Fibroblast of peridontal ligament (primary cell): Measurements from ENCODE around the gene POLR3H.

Experiments used
- DNase-seq: peaks from one replicate; pipeline ENCODE4 v3.0.0-alpha.2; 2010; ENCODE audit errors: extremely low read depth

The POLR3H gene

DNA sequence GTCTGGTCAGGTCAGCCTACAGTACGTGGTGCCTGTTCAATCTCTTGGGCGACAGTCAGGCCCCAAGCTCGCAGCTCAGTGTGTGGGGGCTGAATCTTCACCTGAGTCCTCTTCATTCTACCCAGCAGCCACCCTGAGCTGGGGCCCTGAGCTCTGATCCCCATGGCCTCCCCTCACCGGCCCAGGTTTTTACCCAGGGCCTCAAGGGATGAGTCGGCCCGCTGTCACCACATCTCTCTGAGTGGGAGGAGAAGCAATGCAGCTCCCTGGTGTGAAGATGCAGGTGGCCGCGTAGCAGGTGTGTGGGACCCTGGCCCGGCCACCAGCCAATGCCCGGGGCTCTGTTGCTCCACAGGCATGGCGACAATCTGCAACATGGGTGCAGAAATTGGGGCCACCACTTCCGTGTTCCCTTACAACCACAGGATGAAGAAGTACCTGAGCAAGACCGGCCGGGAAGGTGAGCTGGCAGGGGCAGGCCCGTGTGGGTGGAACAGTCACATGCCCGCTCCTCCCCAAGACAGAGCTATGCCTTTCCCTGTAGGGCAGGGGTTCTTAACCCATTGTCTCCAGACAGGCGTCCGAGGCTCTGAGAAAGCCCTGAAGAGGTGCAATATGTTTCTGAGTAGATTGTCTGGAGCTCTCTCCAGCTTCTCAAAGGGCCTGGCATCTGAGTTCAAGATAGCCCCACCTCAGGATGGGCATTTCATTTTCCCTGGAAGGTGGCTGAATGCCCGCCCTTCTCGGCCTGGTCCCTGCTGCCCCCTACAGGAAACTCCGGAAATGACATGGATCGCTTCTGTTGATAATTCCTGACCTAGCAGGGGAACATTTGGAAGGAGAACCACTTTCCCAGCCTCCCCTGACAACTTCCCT, 26.9 kb downstream of the POLR3H start:
- peak; percentile 72 for DNase-seq

DNA sequence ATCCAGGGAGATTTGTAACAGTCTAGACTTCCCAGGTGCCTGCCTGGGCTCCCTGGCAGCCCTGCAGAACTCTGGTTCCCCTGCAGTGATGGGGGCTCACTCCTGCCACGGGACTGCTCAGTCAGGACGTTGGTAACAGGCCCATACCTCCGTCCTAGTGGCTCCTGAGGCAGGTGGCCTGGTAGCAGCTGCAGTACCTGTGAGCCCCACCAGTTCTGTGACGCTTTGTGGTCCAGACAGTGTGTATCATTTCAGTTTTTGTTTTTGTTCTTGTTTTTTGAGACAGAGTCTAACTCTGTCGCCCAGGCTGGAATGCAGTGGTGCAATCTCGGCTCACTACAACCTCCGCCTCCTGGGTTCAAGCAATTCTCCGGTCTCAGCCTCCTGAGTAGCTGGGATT, 27.8 kb downstream of the POLR3H start:
- no peak for DNase-seq

DNA sequence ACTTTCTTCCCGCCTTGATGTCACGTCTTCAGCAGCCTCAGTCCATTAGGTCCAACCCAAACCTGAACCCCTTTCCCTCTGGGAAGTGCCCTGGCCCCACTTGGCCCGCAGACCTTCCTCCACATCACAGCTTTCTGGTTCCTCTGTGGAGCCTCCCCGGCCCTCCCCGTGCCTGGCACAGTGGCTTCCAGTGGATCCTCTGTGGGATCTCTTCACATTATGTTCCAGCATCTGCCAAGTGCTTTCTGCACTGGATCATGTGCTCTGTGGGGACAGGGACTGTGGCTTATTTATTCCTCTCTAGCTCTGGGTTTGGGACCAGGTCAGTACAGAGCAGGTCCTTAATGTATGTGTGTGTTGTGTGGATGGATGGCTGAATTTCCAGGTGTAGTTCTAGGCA, 30.9 kb downstream of the POLR3H start:
- DNase-seq: no peak

DNA sequence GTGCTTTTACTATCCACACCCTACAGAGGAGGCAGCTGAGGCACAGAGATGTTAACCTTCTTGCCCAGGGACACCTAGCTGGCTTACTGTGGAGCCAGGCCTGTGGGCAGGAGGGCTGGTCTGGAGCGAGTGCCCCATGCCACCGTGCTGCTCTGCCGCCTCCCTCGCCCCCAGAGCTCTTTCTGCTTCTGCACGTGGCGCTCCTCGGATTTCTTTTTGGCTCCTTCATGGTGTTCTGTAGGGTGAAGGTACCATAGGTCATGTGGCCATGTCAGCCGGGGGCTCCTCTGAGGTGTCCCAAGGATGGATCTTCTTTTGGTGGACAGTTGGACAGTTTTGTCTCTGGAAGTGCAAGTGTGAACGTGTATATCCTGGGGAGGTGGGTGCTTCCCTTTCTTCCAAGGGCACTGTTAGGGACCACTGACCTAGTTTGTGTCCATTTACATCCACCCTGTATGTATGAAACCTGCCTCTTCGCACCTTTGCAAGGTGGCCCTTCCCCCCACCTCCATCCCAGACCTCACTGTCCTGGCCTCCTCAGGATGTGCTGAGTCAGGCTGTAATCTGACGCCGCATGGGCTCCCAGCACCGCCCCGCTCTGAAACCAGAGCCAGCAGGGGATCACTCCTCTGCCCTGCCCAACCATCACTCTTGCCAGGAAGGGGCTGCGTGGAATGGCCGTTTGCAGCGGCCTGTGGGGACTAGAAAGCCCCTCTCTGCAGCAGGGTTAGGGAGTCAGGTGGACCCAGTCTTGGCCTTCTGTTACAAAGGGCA, 31.7 kb downstream of the POLR3H start:
- DNase-seq: peak; percentile 41

DNA sequence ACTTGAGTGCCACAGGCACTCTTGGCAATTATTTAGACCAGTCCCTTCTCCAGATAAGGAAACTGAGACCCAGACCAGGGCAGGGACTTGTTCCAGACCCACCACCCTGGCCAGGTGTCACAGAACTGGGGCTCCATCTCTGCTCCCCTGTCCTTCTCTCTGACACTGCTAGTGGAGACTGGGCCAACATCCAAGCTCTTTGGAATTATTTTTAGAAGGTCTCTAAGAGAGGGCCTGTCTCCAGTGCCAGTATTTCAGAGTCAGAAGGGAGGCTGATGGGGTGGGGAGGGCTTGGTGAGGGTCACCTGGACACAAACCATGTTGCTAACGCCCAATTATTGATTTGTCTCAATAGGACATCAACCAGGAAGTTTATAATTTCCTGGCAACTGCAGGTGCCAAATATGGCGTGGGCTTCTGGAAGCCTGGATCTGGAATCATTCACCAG, 32.7 kb downstream of the POLR3H start:
- DNase-seq: no peak

DNA sequence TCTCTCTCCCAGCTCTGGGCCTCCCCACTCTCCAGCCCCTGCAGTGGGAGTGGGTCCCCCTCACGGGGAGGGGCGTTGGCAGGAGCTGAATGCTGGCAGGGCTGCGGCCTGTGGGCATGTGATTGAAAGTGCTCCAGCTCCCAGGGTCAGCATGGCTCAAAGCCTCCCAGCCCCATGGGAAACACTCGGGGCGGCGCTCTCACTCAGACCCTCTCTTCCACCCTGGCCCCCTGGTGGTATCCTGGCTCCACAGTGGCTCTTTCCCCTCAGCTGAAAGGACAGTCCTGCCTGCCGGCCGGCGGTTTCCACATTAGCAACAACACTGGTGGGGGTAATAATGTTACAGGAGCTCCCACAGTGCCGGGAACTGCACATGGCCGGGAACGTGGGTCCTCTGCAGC, 35.5 kb downstream of the POLR3H start:
- DNase-seq: no peak

DNA sequence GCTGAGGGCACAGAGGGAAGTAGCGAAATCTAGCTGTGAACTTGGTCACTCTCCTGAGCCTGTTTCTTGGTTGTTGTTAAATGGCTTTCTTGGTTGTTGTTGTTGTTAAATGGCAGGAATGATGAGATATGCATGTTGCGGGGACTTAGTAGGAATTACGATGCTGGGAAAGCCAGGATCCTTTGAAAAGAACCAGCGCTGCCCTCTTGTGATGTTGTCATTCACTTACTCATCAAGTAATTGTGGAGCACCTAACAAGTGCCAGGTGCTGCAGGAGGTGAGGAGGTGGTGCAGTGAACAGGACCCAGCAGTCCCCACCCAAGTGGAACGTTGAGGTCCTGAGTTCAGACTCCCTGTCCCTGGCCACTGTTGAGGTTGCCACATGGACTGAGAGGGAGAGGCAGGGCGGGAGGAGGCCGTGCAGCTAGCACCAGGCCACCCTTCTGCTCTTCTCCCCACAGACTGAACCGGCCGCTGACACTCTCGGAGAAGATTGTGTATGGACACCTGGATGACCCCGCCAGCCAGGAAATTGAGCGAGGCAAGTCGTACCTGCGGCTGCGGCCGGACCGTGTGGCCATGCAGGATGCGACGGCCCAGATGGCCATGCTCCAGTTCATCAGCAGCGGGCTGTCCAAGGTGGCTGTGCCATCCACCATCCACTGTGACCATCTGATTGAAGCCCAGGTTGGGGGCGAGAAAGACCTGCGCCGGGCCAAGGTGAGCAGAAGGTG, 36.8 kb downstream of the POLR3H start:
- no peak for DNase-seq

DNA sequence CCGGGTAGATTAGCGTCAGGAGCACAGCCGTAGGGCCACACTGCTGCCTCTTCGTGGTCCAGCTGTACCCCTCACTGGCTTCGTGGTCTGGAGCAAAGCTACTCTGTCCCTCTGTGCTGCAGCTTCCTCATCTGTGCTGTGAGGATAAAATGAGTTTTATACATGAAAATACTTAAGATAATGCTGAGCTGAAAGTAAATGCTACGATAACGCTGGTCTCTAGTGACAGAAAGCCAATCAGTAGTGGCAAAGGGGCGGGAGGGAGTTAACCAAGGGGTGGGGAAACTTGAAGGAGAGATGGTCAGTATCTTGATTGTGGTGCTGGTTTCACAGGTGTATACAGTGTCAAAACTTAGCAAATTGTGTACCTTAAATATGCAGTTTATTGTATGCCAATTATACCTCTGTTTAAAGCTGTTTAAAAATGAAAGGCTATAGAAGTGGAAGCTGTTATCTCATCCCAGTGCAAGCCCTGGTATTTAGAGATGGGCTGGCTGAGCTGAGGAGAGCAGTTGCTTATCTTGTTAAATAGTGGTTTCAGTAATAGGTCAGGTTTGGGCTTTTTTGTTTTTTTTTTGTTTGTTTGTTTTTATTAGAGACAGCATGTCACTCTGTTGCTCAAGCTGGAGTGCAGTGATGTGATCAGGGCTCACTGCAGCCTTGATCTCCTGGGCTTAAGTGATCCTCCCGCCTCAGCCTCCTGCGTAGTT, 38.6 kb downstream of the POLR3H start:
- no peak for DNase-seq

DNA sequence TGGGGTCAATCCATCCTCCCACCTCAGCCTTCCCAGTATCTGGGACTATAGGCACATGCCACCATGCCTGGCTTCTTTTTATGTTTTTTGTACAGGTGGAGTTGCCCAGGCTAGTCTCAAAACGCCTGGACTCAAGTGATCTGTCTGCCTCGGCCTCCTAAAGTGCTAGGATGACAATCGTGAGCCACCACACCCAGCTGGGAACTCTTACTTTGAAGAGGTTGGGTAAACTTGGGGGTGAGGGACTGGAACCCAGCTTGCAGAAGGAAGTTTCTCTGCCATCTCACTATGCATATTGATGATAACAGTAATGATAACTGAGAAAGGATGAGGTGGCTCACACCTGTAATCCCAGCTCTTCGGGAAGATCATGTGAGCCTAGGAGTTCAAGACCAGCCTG, 39.5 kb downstream of the POLR3H start:
- no peak for DNase-seq

DNA sequence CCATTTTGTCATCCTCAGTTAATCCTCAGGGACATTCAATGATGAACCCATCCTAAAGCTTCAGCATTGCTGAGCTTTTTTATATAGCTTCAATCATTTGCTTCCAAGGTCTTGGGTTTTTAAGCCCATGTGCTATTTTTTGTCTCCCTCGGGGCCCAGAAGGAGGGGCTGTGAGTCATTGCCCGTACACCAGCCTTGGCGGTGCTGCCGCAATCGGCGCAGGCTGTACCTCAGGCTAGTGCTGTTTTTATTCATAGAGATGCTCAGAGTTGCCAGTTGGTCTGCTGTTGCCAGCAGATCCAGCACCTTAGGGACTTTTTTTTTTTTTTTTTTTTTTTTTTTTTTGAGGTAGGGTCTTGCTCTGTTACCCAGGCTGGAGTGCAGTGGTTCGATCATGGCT, 39.9 kb downstream of the POLR3H start:
- peak; percentile 85 for DNase-seq

DNA sequence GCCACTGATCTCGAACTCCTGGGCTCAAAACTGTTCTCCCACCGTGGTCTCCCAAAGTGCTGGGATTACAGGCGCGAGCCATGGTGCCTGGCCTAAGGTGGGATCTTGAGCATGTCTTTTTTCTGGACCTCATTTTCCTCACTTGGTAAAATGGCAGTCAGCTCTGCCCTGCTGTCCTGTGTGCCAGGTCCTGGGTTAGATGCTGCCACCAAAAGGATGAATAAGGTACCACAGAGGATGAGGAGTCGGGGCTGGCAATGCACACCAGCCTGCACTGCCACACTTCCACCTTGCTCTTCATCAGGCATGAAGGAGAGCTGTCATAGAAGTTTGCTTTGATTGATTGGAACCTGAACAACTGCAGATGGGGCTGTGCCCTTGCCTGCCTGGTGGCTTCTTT, 43.1 kb downstream of the POLR3H start:
- DNase-seq: no peak

DNA sequence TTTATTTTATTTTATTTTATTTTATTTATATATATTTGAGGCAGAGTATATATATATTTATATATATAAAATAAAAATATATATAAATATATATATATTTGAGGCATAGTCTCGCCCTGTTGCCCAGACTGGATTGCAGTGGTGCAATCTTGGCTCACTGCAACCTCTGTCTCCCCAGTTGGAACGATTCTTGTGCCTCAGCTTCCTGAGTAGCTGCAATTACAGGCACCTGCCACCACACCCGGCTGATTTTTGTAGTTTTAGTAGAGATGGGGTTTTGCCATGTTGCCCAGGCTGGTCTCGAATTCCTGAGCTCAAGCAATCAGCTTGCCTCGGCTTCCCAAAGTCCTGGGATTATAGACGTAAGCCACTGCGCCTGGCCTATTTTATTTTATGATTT, 44.0 kb downstream of the POLR3H start:
- no peak for DNase-seq

DNA sequence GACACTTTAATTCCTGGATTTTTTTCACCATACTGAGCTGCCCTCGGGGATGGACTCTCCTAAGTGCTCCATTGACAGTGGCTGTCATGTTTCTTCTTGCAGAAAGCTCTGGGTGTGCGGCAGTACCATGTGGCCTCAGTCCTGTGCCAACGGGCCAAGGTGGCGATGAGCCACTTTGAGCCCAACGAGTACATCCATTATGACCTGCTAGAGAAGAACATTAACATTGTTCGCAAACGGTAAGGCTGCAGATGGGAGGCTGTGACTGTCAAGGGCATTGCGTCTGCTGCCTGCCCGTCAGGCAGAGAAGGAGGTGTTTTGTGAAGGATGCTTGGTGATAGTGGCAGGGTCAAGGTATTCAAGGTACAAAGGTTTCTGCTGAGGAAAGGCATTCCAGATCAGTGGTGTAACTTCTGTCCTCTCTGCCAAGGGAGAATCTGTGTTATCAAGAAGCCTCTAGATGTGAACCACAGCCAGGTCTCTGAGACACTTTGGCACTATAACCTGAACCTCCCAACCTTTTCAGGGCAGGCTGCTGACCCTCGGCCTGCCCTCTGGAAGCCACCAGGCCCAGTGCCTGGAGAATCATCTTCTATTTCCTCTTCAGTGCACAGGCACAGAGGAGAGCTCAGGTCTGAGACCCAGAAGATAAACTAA, 44.5 kb downstream of the POLR3H start:
- DNase-seq: no peak

DNA sequence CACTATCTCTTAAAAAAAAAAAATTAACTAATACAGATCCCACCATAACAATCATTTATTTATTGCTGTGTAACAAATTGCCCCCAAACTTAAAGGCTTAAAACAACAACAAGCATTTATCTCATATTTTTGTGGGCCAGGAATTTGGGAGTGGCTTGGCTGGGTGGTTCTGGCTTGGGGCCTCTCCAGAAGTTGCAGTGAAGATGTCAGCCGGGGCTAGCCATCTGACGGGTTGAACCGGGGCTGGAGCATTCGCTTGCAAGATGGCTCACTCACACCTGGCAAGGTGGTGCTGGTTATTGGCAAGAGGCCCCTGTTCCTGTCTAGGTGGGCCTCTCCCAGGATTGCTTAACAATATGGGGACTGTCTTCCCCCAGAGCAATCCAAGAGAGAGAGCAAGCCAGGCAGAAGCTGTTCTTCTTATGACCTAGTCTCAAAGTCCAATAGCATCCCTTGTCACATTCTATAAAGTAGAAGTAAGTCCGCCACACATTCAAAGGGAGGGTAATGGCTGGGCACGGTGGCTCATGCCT, 45.9 kb downstream of the POLR3H start:
- DNase-seq: no peak

DNA sequence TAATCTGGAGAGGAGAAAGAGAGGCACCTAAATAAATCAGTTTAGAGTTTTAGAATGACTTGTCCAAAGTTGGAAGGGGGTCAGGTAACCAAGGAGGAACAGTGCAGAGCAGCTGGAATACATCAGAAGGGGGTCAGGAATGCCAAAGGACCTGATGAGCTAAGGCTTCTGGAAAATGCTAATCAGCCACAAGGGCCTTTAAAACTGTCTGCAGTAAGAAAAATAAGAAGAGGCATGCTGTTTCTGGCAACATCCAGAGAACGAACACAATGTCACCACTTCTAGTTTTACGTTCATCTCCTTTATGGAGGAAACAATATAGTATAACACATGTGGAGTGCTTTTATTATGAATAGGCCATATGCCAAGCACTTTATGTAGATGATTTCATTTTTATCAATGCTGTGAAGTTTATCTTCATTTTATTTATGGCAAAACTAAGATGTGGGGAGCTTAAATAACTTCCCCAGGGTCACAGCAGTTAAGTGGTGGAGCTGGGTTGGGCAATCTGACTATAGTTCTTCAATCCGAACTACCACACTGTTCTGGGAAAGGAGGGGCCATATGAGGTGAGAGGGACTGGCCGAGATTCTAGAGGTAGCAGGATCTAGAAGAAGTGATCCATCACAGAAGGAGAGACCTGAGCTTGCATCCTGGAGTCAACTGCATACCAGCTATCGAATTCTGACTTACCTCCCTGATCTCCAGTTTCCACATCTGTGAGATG, 52.7 kb downstream of the POLR3H start:
- peak; percentile 39 for DNase-seq

DNA sequence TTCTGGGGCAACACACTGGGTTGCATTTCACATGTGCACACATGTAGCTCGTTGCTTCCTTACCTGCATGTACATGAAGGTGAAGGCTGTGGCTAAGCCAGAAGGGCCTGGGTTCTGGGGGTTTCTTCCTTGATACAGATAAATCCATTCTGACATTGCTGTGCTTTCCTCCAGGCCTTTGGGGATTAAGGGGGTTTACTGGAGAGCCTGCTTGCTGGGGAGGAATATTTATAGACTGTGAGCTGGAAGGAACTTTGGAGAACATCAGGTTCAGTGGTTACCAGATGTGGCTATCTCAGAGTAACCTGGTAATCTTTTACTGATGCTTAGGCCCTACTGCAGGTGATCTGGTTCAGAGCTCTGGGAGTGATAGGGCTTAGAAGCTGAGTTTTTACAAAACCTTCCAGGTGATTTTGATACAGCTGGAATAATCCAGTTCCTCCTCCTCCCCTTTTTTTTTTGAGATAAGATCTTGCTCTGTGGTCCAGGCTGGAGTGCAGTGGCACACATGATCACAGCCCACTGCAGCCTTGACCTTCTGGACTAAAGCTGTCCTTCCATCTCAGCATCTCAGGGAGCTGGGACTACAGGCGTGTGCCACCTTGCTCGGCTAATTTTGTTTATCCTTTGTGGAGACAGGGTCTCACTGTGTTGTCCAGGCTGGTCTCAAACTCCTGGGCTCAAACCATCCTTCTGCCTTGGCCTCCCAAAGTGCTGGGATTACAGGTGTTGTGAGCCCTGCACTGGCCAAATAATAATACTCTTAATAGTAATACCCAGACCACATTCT, 55.5 kb downstream of the POLR3H start:
- DNase-seq: no peak

DNA sequence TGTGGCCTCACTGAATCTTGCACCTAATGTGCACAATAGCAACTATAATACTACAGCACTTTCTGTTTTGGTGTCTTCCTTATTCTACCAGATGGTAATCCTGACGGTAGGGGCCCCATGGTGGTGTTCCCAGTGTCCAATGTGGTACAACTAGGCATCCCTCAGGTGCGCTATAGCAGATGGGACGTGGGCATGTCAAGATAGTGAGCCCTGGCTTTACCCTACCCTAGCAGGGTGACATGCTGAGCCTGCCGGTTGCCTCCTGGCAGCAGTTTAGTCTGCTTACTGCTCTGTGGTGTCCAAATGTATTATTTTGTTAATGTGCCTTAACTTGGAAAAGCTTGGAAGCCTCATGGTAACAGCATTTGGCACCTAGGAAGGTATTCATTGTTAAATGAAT, 56.2 kb downstream of the POLR3H start:
- DNase-seq: no peak

DNA sequence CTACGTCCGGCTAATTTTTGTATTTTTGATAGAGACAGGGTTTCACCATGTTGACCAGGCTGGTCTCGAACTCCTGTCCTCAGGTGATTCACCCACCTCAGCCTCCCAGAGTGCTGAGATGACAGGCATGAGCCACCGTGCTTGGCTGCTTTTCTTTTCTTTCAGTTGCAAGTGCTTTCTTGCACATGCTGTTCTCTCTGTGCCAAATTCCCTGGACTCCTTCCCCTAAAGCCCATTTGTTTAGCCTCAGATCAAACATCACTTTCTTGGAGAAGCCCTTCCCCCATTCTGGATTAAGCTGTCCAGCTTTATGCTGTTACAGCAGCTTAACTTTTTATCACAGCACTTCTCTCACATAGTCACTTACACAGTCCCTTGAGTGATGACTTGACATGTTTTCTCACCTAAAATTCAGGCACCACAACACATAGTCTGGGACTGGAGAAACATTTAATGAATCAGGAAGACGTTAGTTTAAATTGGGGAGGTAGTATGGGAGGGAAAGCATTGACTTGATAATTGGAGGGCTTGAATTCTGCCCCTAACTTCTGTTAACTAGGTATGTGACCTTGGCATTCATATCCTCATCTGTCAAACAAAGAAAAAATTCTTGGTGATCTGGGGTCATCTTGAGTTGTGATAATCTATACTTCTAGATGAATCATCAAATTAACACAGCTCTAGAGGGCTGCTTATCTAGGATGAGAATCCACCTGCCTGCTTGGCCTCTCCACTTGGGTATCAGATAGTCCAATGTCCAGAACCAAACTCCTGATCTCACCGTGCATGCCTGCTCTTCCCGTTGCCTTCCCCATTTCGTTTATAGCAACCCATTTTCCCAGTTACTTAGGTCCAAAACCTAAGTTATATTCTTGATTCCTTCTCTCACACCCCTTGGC, 57.0 kb downstream of the POLR3H start:
- peak; percentile 33 for DNase-seq
